ENCODE measurements around the gene SMARCA1.

The SMARCA1 gene

DNA sequence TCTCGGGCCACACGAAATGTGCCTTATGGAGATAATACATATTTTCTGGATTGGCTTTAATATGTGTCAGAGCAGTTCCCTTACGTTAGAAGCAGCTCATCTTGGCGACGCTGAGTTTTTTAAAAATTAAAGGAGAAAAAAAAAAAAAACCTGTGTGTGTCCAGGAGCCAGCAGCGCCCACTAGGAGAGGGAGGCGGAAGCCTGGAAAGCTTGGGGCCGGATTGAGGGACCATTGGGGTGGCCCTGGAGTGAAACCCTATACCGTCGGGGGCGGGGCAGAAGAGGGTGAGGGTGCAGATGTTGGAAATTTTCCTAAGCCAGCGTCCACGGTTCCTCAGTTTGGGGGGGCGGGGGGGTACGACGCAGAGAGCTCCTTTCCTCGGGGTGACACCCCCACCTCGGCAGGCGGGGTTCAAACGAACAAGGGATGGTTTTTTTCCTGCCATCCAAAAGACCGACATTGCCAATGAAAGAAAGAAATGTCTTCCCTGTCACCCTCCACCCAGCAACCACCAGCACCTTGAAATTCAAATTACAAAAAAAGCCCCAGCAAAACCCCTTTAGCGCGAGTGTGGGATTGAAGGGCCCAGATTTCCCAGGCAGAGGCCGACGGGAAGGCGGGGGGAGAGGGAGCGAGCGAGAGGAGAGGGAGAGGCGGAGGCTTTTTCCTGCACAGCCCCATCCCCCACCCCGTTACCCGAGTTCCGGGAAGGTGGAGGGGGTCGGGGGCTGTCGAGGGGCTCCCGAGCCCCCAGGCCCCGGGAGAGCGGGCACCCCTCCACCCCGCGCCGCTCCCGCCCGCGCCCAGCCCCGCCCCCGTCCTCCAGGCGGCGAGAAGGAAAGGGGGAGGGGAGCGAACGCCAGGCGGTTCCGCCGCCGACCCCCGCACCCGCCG is 859 bp downstream of the SMARCA1 start:
- no peak for TF ChIP-seq ZBTB7A (IDR thresholded peaks at IDR 0.05; ENCODE audit: low read depth)
- no peak for TF ChIP-seq TEAD4 (IDR thresholded peaks at IDR 0.05)
- 0 out of 2 replicates have a peak, but pooled peaks have one; percentile 20 for TF ChIP-seq TAF1 (IDR thresholded peaks at IDR 0.05; ENCODE audit: low read depth)

DNA sequence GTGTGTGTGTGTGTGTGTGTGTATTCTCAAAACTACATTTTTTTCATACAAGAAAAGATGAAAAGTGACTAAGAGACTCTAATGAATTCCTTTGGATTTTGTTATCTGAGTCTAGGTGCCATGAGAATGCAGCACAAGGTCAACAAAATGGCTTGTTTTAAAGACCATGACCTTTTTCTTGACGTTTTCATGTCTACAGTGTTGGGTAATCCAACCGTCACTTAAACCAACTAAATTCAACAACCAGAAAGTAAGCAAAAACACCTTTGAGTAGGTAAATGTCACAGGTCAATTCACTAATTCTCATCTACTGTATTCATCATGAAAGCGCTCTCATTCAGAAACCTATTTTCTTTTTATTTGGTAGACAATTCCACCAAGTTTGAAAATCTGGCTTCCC is 3.1 kb downstream of the SMARCA1 start:
- no peak for TF ChIP-seq EGR1 (IDR thresholded peaks at IDR 0.05)
- TF ChIP-seq FOXM1 (IDR thresholded peaks at IDR 0.05; ENCODE audit: borderline replicate concordance, low read depth): no peak
- TF ChIP-seq, protein P1, sequence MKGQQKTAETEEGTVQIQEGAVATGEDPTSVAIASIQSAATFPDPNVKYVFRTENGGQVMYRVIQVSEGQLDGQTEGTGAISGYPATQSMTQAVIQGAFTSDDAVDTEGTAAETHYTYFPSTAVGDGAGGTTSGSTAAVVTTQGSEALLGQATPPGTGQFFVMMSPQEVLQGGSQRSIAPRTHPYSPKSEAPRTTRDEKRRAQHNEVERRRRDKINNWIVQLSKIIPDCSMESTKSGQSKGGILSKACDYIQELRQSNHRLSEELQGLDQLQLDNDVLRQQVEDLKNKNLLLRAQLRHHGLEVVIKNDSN (IDR thresholded peaks at IDR 0.05): no peak
- TF ChIP-seq, protein P2, sequence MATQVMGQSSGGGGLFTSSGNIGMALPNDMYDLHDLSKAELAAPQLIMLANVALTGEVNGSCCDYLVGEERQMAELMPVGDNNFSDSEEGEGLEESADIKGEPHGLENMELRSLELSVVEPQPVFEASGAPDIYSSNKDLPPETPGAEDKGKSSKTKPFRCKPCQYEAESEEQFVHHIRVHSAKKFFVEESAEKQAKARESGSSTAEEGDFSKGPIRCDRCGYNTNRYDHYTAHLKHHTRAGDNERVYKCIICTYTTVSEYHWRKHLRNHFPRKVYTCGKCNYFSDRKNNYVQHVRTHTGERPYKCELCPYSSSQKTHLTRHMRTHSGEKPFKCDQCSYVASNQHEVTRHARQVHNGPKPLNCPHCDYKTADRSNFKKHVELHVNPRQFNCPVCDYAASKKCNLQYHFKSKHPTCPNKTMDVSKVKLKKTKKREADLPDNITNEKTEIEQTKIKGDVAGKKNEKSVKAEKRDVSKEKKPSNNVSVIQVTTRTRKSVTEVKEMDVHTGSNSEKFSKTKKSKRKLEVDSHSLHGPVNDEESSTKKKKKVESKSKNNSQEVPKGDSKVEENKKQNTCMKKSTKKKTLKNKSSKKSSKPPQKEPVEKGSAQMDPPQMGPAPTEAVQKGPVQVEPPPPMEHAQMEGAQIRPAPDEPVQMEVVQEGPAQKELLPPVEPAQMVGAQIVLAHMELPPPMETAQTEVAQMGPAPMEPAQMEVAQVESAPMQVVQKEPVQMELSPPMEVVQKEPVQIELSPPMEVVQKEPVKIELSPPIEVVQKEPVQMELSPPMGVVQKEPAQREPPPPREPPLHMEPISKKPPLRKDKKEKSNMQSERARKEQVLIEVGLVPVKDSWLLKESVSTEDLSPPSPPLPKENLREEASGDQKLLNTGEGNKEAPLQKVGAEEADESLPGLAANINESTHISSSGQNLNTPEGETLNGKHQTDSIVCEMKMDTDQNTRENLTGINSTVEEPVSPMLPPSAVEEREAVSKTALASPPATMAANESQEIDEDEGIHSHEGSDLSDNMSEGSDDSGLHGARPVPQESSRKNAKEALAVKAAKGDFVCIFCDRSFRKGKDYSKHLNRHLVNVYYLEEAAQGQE (IDR thresholded peaks at IDR 0.05; ENCODE audit: low read depth): no peak
- no peak for TF ChIP-seq EP300 (IDR thresholded peaks at IDR 0.05; ENCODE audit: borderline replicate concordance)
- TF ChIP-seq TAF1 (IDR thresholded peaks at IDR 0.05; ENCODE audit: low read depth): no peak
- TF ChIP-seq ZBTB7A (IDR thresholded peaks at IDR 0.05; ENCODE audit: low read depth): no peak
- no peak for TF ChIP-seq RAD21 (IDR thresholded peaks at IDR 0.05; ENCODE audit: low read depth)
- TF ChIP-seq TEAD4 (IDR thresholded peaks at IDR 0.05): no peak
- TF ChIP-seq NFIC (IDR thresholded peaks at IDR 0.05): no peak
- no peak for TF ChIP-seq TCF12 (IDR thresholded peaks at IDR 0.05; ENCODE audit: low read depth)
- TF ChIP-seq YY1 (IDR thresholded peaks at IDR 0.05; ENCODE audit: low read depth): no peak
- no peak for TF ChIP-seq CREB1 (IDR thresholded peaks at IDR 0.05; ENCODE audit: low read depth)
- TF ChIP-seq CEBPB (IDR thresholded peaks at IDR 0.05): no peak
- TF ChIP-seq, protein P3, sequence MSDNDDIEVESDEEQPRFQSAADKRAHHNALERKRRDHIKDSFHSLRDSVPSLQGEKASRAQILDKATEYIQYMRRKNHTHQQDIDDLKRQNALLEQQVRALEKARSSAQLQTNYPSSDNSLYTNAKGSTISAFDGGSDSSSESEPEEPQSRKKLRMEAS (IDR thresholded peaks at IDR 0.05): no peak

DNA sequence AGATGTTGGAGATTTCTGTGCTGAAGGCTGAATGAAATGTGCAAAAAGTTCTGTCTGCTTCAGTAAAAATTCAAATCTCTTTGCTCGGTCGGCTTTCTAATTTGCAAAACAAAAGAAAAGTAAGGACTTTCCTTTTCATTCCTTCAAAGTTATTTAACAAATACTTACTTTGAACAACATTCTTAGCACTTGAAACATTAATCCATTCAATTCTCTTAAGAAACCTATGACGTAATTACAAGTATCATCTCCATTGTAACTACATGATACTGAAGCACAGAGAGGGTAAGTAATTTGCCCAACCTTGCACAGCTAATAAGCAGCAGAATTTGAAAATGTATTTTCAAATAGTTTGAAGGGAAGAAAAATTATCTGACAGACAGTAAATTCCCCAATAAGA is 6.9 kb downstream of the SMARCA1 start:
- TF ChIP-seq, protein P2 (IDR thresholded peaks at IDR 0.05; ENCODE audit: low read depth): no peak
- TF ChIP-seq NFIC (IDR thresholded peaks at IDR 0.05): no peak
- no peak for TF ChIP-seq YY1 (IDR thresholded peaks at IDR 0.05; ENCODE audit: low read depth)
- no peak for TF ChIP-seq TAF1 (IDR thresholded peaks at IDR 0.05; ENCODE audit: low read depth)
- no peak for TF ChIP-seq FOXM1 (IDR thresholded peaks at IDR 0.05; ENCODE audit: borderline replicate concordance, low read depth)
- TF ChIP-seq TEAD4 (IDR thresholded peaks at IDR 0.05): no peak
- no peak for TF ChIP-seq CEBPB (IDR thresholded peaks at IDR 0.05)
- TF ChIP-seq, protein P3 (IDR thresholded peaks at IDR 0.05): no peak
- no peak for TF ChIP-seq EP300 (IDR thresholded peaks at IDR 0.05; ENCODE audit: borderline replicate concordance)
- TF ChIP-seq TCF12 (IDR thresholded peaks at IDR 0.05; ENCODE audit: low read depth): no peak
- TF ChIP-seq, protein P1 (IDR thresholded peaks at IDR 0.05): no peak
- no peak for TF ChIP-seq EGR1 (IDR thresholded peaks at IDR 0.05)
- TF ChIP-seq CREB1 (IDR thresholded peaks at IDR 0.05; ENCODE audit: low read depth): no peak
- no peak for TF ChIP-seq ZBTB7A (IDR thresholded peaks at IDR 0.05; ENCODE audit: low read depth)
- no peak for TF ChIP-seq RAD21 (IDR thresholded peaks at IDR 0.05; ENCODE audit: low read depth)

DNA sequence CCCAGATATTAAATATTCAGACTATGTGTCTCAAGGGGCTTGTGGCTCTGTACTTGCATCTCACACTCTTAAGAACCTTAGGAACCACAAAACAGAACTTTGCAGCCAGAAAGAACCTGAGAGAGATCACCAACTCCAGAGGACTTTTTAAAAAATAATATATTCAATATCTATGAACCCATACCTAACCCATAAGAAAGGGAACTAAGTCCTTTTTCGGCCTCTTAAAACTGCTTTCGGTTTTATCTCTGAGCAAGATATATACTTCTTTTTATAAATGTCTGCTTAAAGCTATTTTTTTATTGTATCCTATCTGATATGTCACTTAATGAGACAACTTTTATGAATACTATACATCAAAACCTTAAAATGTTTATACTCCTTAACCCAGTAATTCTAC is 10.9 kb downstream of the SMARCA1 start:
- TF ChIP-seq, protein P2 (IDR thresholded peaks at IDR 0.05; ENCODE audit: low read depth): no peak
- TF ChIP-seq ZBTB7A (IDR thresholded peaks at IDR 0.05; ENCODE audit: low read depth) (no peak), CREB1 (IDR thresholded peaks at IDR 0.05; ENCODE audit: low read depth) (no peak), RAD21 (IDR thresholded peaks at IDR 0.05; ENCODE audit: low read depth) (no peak), NFIC (IDR thresholded peaks at IDR 0.05) (no peak), TCF12 (IDR thresholded peaks at IDR 0.05; ENCODE audit: low read depth) (no peak), TEAD4 (IDR thresholded peaks at IDR 0.05) (no peak), EP300 (IDR thresholded peaks at IDR 0.05; ENCODE audit: borderline replicate concordance) (no peak), YY1 (IDR thresholded peaks at IDR 0.05; ENCODE audit: low read depth) (no peak), EGR1 (IDR thresholded peaks at IDR 0.05) (no peak), TAF1 (IDR thresholded peaks at IDR 0.05; ENCODE audit: low read depth) (no peak), CEBPB (IDR thresholded peaks at IDR 0.05) (no peak), FOXM1 (IDR thresholded peaks at IDR 0.05; ENCODE audit: borderline replicate concordance, low read depth) (no peak)
- TF ChIP-seq, protein P1 (IDR thresholded peaks at IDR 0.05): no peak
- TF ChIP-seq, protein P3 (IDR thresholded peaks at IDR 0.05): no peak
